Embryonic facial prominence (tissue), 1 donor: ENCODE results near the gene PSMB11.
"Not testable (repeated sequence)": the region's sequence is repeated elsewhere in the genome, so short reads cannot be mapped to it uniquely, and the experiment has no call there.

ENCODE experiments used
- DNase-seq: peaks from one replicate; pipeline ENCODE4 v3.0.0-alpha.2; 2016; ENCODE audit errors: extremely low spot score

Gene PSMB11

DNA sequence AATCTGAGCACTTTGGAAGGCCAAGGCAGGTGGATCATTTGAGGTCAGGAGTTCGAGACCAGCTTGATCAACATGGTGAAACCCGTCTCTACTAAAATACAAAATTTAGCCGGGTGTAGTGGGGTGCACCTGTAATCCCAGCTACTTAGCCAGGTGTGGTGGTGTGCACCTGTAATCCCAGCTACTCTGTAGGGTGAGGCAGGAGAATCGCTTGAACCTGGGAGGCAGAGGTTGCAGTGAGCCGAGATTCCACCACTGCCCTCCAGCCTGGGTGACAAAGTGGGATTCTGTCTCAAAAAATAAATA, 28.3 kb upstream of the PSMB11 start:
- DNase-seq: not testable (repeated sequence)

DNA sequence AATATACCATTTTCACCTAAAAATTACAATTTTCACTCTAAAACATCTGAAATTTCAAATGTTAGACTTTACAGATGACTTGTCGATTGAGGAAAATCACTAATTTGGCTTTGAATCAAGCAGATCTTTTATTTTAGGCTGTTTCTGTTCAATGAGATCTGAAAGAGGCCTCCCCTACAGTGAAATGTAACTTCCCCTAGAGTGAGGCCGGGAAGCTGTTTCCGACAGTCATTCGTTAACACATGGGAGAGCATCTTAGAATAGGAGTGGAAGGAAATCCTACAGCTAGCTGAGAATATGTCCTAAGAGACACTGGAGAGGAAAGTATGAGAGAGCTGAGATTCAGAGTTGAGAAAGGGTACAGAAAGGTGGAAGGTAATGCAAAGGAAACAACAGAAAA, 26.4 kb upstream of the PSMB11 start:
- no peak for DNase-seq

DNA sequence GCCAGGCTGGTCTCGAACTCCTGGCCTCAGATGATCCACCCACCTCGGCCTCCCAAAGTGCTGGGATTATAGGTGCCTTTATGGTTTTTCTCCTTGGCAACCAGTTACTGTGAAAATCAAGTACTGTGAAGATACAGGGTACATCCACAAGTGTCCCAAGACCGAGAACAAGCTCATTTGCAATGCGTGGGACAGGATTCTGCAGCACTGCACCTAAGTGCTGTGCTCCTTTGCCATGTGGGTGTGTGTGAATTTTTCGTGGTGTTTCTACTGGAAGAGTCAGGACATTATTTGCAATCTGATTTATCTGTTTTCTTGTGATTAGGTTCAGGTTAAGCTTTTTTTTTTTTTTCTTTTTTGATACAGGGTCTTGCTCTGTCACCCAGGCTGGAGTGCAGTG, 24.9 kb upstream of the PSMB11 start:
- DNase-seq: no peak

DNA sequence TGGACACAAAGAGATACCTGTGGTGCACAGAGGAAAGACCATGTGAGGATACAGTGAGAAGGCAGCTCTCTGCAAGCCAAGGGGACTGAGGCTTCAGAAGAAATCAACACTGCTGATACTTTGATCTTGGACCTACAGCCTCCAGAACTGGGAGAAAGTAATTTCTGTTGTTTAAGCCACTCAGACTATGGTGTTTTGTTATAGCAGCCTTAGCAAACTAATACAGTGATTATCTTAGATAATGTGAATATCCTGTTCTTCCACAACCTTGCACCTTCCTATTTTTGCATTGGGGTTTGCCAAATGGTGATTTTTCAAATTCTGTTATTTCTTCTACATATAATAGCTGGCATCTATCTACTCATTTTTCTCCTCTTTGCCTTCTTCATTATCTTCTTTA, 23.9 kb upstream of the PSMB11 start:
- no peak for DNase-seq

DNA sequence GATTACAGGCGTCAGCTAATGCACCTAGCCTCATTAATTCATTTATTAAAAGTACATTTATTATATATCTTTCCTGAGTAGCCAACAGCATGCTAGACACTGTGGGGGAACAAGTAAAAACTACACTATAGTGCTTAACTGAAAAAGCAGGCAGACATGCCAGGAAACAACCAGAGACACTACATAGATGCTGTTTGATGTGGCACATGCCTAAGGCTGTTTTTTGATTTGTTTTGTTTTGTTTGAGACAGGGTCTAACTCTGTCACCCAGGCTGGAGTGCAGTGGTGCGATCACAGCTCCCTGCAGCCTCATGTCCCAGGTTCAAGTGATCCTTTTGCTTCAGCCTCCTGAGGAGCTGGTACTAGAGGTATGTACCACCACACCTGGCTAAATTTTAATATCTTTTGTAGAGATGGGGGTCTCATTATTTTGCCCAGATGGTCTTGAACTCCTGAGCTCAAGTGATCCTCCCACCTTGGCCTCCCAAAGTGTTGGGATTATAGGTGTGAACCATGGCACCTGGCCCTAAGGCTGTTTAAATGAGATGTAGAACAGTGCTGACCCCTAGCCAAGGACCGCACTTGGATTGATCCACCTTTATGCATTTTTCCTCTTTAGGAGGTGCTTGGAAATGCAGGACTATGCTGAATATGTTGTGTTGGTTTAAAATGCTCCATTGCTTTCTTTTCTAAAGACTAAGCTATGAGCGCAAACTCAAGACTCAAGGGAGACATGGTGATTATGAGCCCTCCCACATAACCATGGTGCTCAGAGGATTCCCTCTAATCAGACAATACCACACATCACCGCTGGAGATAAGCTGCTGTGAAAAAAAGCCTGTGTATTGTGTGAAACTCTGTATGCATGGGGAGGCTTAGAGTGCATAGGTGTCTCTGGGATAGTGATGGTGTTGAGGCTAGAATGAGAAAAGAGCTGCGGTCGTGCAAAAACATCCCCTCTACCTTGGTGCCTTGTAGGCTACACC, 21.6 kb upstream of the PSMB11 start:
- DNase-seq: no peak

DNA sequence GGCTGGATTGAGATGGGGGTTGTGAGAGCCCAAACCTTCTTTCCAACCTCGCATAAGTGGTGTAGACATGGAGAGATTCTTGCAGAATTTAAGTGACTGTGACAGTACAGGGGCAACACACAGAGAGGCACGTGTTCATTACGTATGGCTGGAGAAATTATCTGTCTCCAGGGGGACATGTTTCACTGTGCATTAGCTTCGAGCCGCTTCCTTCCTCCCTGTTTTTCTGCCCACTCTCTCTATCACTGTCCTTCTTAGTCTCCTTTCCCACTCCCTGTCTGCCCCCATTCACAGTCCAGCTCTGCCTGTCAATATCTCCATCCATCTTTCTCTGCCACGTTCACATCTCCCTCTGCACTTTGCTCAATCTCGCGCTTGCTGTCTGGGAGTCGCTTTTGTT, 20.6 kb upstream of the PSMB11 start:
- no peak for DNase-seq

DNA sequence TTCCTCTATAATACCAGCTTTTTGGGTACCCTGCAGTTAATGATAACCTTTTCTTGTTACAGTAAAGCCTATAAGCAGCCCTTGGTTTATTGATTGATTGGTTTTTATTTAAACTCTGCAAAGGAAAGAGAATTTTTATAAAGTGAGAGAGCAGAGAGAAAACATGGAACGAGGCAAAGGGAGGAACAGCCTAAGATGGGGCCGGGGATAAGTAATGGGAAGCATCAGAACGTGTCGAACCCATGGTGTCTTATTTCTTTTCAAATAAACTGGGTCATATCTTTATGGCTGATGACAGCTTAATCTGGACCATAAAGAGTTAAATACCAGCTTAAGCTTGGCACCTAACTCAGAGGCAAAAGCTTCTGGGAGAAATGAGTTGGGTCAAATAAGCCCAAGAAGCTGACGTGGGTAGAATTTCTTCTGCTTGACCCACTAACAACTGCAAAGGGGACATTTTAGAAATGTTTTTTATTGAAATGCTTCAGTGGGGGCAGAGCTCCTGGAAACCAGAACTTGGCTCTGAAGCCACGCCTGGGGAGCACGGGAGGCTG, 20.0 kb upstream of the PSMB11 start:
- no peak for DNase-seq

DNA sequence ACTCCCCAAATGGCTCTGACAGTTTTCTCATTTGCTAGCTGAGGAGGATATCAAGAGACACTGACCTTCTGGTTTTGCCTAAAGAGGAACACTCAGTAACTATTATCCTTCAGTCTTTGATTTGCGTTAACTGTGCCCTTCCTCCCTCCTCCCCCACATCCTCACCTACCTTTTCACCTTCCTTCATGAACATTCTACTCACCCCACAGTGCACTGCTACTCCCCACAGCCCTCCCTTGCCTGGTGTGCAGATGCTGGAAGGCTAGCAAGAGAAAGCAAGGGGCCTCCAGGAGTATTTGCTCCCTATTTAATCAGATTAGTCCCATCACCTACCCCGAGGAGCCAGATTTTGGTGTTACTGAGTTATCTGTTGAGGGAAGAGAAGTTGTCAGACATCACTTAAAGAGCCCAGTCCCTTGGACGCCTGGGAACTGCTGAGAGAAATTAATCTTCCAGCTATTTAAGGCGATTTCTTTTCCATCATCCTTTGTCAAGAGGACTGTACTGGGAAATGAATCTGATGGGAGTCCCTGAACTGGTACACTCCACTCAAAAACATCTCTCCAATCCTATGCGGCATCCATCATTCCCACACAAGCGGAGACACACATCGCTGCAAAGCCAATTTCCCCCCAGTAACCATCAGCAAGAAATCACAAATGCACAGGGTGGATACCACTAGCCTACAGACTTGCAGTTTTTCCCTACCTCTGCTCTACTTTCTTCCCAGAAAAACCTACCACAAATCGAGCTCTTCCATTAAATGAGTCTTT, 18.8 kb upstream of the PSMB11 start:
- DNase-seq: no peak

DNA sequence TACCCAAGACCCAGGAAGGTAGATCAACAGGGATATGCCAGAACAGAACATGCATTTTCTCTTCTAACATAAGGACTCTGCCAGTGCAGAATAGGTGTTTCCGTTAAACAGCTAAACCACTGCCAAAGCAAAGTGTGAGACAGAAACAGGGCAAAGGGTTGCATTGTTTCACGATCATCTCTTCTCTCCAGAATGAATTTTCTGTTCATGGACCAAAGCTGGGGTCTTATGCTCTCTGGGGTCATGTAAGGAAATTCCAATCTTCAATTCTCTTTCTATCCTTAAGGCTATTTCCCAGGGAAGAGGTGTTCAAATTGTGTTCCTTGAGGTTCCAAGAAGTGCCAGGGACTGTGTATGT, 18.2 kb upstream of the PSMB11 start:
- DNase-seq: no peak

DNA sequence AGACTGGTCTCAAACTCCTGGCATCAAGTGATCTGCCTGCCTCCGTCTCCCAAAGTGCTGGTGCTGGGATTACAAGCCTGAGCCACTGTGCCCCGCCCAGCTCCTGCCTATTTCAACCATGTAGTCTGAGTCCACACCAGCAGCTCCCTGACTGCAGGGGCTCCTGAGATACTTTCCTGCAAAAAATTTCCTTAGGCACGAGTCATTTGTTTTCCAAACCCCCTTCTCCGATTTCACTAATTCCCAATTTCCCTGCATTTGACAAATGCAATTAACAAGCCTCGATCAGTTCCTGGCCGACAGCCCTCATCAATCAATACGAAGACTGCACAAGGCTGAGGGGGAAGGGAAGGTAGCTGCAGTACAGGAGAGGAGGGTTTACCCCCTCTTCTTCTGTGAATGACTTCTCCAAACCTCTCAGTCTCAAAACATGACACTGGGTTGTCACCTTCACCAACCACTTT, 17.4 kb upstream of the PSMB11 start:
- no peak for DNase-seq

DNA sequence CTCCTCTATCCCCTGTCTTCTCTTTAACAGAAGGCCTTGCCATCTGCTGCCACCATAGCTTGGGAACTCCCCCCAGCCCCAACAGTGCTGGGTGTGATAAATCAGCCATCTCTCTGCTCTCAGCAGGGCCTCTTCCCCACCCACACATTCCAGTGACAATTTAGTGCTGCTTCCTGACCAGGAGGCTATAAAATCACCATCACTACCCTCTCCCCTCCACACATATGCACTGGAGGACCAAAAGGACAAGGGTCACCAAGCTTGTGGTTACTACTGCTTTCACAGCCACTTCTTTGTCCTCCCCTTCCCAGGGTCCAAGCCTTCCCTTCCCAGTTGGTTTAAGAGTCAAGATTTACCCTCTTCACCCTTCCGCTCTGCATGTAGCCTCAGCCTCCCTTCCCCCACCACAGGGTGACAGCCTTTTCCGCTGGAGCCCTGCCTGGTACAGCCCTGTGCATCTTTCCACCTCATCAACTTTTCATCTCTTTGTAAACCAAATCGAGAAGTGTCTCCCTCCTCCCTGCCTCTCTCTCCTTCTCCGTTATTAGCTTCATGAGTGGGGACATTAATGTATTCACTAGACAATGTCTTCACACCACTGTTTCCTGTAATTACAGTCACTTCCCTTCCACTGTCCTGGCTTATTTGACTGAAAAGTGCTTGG, 16.7 kb upstream of the PSMB11 start:
- no peak for DNase-seq

DNA sequence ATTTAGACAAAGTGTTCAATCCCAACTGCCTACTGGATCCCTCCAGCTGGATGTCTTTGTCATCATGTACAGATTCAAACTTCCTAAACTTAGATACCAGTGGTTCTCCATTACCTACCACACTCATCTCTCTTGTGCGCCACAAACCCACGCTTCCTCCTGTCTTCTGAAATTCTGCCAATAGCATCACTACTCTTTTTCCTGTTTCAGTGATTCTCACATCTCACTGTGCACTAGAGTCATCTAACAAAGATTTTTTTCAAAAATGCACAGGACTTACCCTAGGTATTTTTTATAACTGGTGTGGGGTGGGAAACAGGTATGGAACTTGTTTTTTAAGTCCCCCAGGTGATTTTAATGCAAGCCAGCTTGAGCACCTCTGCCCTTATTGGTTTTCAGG, 13.2 kb upstream of the PSMB11 start:
- no peak for DNase-seq

DNA sequence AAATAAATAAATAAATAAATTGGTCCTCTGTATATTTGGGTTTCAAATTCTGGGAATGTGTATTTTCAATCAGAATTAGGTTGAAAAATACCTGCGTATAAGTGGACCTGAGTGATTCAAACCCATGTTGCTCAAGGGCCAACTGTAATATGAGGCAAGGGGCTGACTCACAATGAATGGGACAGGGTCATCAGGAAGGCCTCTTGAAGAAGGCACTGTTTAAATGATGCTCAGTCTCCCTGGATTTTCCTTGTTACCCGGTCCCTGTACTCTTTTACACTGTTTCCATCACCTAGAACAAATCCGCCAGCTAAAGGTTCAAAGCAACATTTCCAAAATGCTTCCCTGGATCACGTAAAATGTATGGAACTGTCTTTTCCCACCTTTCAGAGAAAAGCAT, 11.1 kb upstream of the PSMB11 start:
- DNase-seq: no peak

DNA sequence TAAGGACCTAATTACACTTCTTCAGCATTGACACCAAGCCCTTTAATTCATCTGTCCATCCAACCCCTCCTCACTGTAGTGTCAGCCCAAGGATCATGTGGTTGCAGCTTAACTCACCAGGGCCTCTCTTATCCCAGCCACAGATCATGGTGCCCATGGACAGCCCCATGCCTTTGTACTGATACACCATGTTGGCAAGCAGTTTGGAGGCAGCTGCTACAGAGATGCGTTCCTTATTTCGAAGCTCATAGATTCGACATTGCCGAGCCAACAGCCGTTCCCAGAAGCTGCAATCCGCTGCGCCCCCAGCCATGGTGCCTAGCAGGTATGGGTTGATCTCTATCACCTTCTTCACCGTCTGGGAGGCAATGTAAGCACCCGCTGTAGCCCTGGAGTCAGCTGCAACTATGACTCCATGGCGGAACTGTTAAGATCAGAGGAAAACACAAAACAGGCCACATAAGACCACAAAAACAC, 8.7 kb upstream of the PSMB11 start:
- DNase-seq: no peak

DNA sequence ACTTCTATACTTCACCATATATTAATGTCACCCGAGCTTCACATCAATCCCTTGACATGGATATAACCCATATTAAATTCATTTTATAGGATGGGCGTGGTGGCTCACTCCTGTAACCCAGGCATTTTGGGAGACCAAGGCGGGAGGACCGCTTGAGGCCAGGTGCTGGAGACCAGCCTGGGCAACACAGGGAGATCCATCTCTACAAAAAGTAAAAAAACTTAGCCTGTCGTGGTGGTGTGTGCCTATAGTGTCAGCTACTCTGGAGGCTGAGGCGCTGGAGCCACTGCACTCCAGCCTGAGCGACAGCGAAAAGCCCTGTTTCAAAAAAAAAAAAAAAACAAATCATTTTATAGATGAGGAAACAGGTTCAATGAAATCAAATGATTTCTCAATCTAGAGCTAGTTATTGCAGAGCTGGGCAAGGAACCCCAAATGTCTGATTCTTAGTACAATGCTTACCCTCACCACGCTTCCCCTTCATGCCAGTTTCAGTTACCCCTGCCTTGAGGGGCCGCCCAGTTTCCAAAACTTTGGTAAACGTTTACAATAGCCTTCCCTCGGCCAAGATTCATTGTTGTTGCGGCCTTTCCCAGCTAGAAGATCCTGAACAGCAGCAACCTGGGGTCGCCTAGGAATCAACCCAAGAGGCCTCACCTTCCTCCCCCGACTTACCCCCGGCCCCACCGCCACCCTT, 8.1 kb upstream of the PSMB11 start:
- DNase-seq: no peak

DNA sequence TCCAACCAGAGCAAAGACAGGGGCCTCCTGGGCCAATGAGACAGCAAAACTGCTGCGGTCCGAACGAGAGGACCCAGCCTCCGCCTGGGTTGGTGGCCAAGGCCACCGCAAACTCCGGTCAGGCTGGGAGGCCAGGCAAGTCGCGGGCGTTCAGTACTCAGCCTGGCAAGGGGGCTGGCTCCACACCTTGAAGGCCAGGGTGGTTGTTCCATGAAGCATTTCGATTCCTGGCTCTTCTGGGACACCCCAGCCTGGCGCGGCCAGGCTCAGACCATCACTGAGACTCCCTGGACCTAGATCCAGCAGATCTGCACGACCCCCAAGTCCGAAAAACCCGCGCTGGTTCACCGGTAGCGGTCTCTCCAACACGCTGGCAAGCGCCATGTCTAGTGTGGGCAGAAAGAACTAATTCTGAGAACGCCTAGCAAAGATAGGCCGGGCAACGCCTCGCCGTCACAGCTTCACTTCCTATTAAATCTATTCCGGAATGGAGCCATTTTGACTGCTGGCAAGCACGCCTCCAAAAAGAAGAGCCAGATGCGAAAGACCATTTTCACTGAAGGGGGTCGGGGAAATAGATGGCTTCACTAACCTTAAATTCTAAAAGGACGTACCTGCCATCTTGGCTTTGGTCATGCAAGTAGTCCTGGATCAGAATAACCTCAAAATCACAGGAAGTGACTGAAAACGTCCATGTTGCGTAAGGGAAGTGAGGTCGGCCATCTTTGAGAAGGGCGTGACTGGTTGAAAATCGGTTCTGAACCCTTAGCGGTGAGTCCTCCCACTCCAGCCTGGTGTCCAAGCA, 7.3 kb upstream of the PSMB11 start, which contains the start of gene PSMB5:
TSS of gene PSMB5 (minus strand) at position 403 of the 805 bp plus-strand sequence. CDS start at position 384, 19 bp downstream.
- DNase-seq: peak; percentile 92

DNA sequence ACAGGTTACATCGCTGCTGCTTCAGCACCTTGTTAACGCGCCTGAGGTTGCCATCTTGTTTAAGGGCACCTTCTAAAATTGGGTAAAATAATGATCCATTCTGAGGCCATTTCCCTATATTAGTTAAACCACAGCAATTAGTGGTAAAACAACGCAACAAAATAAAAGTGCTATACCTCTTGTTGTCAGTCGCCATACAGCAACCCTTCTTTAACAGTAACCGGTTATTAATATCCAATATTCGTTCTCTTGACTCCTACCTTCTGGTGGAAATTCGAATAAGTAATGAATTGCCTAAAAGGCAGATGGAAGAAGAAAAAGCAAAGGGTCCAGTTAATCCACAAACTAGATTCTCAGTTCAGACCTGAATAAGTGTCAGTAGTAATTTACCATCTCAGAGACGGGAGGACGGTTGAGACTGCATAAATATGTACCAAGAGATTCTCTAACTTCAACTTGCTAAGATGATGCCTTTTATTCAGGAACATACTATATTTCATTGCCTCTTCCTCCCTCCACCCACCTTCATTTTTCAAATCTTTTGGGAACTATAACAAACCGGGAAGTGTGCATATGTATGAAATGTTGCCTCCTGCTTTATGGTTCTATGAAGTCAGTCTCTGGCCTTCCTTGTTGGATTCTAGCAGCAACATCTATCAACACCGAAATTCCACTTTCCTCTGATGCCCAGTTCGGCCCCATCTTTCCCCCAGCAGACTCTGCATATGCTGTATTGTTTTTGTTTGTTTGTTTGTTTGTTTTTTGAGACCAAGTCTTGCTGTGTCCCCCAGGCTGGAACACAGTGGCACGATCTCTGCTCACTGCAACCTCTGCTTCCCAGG, 6.5 kb upstream of the PSMB11 start:
- no peak for DNase-seq

DNA sequence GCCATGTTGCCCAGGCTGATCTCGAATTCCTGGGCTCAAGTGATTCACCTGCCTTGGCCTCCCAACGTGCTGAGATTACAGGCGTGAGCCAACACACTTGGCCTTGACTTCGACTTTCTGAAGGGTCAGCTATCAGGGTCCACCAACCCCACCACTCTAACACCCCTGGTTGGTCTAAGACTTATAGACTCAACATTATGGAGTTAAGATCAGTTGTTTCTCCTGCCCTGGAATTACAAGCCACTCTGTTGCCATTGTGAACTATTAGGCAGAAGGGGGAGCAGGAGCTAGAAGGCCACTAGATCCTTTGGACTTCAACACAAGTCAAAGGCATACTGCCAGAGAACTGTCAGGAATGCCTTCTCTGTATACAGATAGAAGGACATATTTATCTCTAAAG, 1.9 kb upstream of the PSMB11 start:
- no peak for DNase-seq

DNA sequence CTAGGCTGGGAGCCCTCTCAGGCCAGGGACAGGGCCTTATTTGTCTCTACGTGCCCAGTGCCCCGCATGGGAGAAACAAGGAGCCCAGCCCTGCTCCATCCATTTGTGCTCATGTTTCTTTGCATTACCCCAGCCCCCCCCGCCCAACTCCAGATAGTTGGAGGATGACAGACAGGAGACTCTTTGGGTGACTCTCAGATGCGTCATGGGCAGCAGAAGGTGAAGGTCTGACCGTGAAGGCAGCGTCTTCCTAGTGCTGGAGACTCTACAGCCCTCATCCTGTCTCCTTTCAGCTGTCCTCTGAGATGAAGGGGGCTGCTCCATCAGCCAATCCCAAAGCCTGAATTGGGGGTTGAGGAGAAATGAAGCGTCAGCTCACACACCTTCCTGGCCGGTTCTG, 283 bp upstream of the PSMB11 start:
- DNase-seq: no peak

DNA sequence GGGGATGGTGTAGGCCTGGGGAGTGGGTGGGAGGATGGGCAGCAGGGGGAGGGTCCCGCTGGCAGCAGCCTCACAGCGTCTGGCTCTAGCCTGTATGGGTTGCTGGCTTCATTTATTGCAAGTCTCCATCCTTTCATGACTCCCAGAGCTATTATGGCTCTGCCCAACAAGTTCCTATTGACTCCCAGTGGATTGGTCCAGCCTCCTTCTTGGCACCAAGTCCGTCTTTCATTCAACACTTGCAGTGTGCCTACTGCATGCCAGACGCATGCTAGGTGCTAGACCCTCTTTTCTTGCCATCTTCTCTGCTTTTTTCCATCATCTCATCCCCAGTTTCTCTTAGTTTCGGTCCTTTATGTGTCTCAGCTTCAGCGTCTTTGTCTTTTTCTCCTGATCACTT, 1.1 kb downstream of the PSMB11 start:
- no peak for DNase-seq
